Endodermal cell (in vitro differentiated cells): Measurements from ENCODE around the gene SMAD3. TPM values are rescaled to one million over a fixed set of nuclear protein-coding genes. Genes with fewer than 3 reads are reported as not detected.

Source experiments
- DNase-seq: peaks from one replicate; pipeline ENCODE4 v3.0.0-alpha.2; 2017
- H3K27ac ChIP-seq: 2 replicates; pipeline ENCODE4 v1.5.1; 2013; ENCODE audit warnings: mild to moderate bottlenecking, low read depth, low read length, moderate library complexity
- H3K27me3 ChIP-seq: 2 replicates; pipeline ENCODE4 v1.6.1; 2013; ENCODE audit warnings: mild to moderate bottlenecking, low read length, moderate library complexity; ENCODE audit not compliant: insufficient read depth, control insufficient read depth, poor library complexity, severe bottlenecking
- H3K36me3 ChIP-seq: 2 replicates; pipeline ENCODE4 v1.7.0; 2013; ENCODE audit warnings: mild to moderate bottlenecking, low read length, moderate library complexity; ENCODE audit not compliant: control insufficient read depth, insufficient read depth
- H3K4me1 ChIP-seq: one replicate; pipeline ENCODE4 v1.7.0; 2013; ENCODE audit warnings: low read length; ENCODE audit not compliant: control insufficient read depth, insufficient read depth
- H3K4me3 ChIP-seq: 2 replicates; pipeline ENCODE4 v1.5.1; 2013; ENCODE audit warnings: mild to moderate bottlenecking, low read length, moderate library complexity
- H3K9ac ChIP-seq: 2 replicates; pipeline ENCODE4 v1.6.1; 2013; ENCODE audit warnings: mild to moderate bottlenecking, low read length, moderate library complexity; ENCODE audit not compliant: poor library complexity, severe bottlenecking; ENCODE audit errors: extremely low read depth
- H3K9me3 ChIP-seq: 2 replicates; pipeline ENCODE4 v1.6.1; 2013; ENCODE audit warnings: mild to moderate bottlenecking, low read length, moderate library complexity; ENCODE audit not compliant: control insufficient read depth
- H3K27ac Mint-ChIP-seq: 2 replicates; pipeline ENCODE4 v1.8.0; 2020; ENCODE audit warnings: mixed read lengths
- H3K27me3 Mint-ChIP-seq: 2 replicates; pipeline ENCODE4 v1.8.0; 2021; ENCODE audit warnings: mild to moderate bottlenecking, mixed read lengths; ENCODE audit not compliant: insufficient read depth
- H3K36me3 Mint-ChIP-seq: 2 replicates; pipeline ENCODE4 v1.8.0; 2020; ENCODE audit warnings: low read depth, mixed read lengths
- H3K4me1 Mint-ChIP-seq: 2 replicates; pipeline ENCODE4 v1.8.0; 2020; ENCODE audit warnings: mixed read lengths
- H3K4me3 Mint-ChIP-seq: 2 replicates; pipeline ENCODE4 v1.8.0; 2020; ENCODE audit warnings: mild to moderate bottlenecking, moderate library complexity, mixed read lengths
- H3K9me3 Mint-ChIP-seq: 2 replicates; pipeline ENCODE4 v1.8.0; 2020; ENCODE audit warnings: mild to moderate bottlenecking, mixed read lengths
- WGBS, 2 experiments: methylation state at CpG; one replicate each; pipeline versions ENCODE4 v1.1.5 to v1.1.7; 2013; ENCODE audit warnings: missing lambda C conversion rate in 2 of 2, mixed read lengths in 1 of 2; ENCODE audit not compliant: insufficient coverage in 1 of 2, insufficient read length in 1 of 2; 5-methylcytosine and 5-hydroxymethylcytosine counted together
- total RNA-seq, 2 donors: library from RNA; stranded (reverse); fragmentation: NEBNext Ultra II Directional in 1 of 2; extraction: Animal tissue kit (Norgen Biotek cat#: 25700) in 1 of 2; gene quantifications; 2 replicates in 1 of 2; 3 replicates in 1 of 2; pipeline ENCODE4 v1.2.1, GENCODE V29; 2021
- TF ChIP-seq, protein P1 (sequence below): fragments of 200-600 bp; sonication (generic); conservative IDR thresholded peaks from 2 replicates; pipeline ENCODE4 v1.5.0; 2021; ENCODE audit warnings: antibody characterized with exemption, mild to moderate bottlenecking

The SMAD3 gene
- total RNA-seq, 2 donors from 2014 or later: 7.8 to 9.6 TPM

GRCh38 chr15:67190813-67191212 is 125.4 kb downstream of the SMAD3 start:
- Mint-ChIP-seq H3K36me3 (peaks cover 8% of the 10 kb centered on the region), H3K4me3 (no peak overlapping the region), H3K9me3 (no peaks in the 10 kb centered on the region), H3K27me3 (no peaks in the 10 kb centered on the region), H3K27ac (no peak overlapping the region), H3K4me1 (no peaks in the 10 kb centered on the region)
- H3K9ac ChIP-seq: no peak overlapping the region
- no peak for DNase-seq
- no peaks in the 10 kb centered on the region for H3K4me1 ChIP-seq
- WGBS, 2 experiments: 92 to 96% methylated on average over 4 to 11 of the region's 11 CpGs
- H3K9me3 ChIP-seq: no peaks in the 10 kb centered on the region
- no peak overlapping the region for H3K27ac ChIP-seq
- H3K4me3 ChIP-seq: no peak overlapping the region
- no peaks in the 10 kb centered on the region for H3K27me3 ChIP-seq
- TF ChIP-seq, protein P1, sequence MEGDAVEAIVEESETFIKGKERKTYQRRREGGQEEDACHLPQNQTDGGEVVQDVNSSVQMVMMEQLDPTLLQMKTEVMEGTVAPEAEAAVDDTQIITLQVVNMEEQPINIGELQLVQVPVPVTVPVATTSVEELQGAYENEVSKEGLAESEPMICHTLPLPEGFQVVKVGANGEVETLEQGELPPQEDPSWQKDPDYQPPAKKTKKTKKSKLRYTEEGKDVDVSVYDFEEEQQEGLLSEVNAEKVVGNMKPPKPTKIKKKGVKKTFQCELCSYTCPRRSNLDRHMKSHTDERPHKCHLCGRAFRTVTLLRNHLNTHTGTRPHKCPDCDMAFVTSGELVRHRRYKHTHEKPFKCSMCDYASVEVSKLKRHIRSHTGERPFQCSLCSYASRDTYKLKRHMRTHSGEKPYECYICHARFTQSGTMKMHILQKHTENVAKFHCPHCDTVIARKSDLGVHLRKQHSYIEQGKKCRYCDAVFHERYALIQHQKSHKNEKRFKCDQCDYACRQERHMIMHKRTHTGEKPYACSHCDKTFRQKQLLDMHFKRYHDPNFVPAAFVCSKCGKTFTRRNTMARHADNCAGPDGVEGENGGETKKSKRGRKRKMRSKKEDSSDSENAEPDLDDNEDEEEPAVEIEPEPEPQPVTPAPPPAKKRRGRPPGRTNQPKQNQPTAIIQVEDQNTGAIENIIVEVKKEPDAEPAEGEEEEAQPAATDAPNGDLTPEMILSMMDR: no peak
- H3K36me3 ChIP-seq: peaks cover 68% of the 10 kb centered on the region

- 97 to 100% methylated on average over 3 to 5 of the region's 5 CpGs for WGBS, 2 experiments
- H3K36me3 Mint-ChIP-seq: peaks cover 19% of the 10 kb centered on the region
- H3K27me3 Mint-ChIP-seq: no peaks in the 10 kb centered on the region
- Histone ChIP-seq H3K9me3 (no peaks in the 10 kb centered on the region), H3K36me3 (peaks cover 53% of the 10 kb centered on the region), H3K27me3 (no peaks in the 10 kb centered on the region), H3K4me3 (no peak overlapping the region), H3K9ac (no peak overlapping the region), H3K4me1 (no peaks in the 10 kb centered on the region), H3K27ac (no peak overlapping the region)
- DNase-seq: no peak
- no peaks in the 10 kb centered on the region for H3K4me1 Mint-ChIP-seq
- no peak overlapping the region for H3K4me3 Mint-ChIP-seq
- no peaks in the 10 kb centered on the region for H3K9me3 Mint-ChIP-seq
- TF ChIP-seq, protein P1: no peak
- peak overlapping the region; percentile 11 for H3K27ac Mint-ChIP-seq
Observed at GRCh38 chr15:67192185-67192820, 126.9 kb downstream of the SMAD3 start.

- no peaks in the 10 kb centered on the region for H3K4me1 Mint-ChIP-seq
- H3K36me3 Mint-ChIP-seq: peaks cover 26% of the 10 kb centered on the region
- 96 to 97% methylated on average over 11 of the region's 12 CpGs for WGBS, 2 experiments
- no peaks in the 10 kb centered on the region for H3K27me3 ChIP-seq
- no peaks in the 10 kb centered on the region for H3K27me3 Mint-ChIP-seq
- no peak for DNase-seq
- H3K9me3 Mint-ChIP-seq: no peaks in the 10 kb centered on the region
- H3K27ac Mint-ChIP-seq: no peak overlapping the region
- no peak overlapping the region for H3K4me3 ChIP-seq
- H3K9ac ChIP-seq: no peak overlapping the region
- peaks cover 46% of the 10 kb centered on the region for H3K36me3 ChIP-seq
- H3K27ac ChIP-seq: no peak overlapping the region
- H3K4me3 Mint-ChIP-seq: no peak overlapping the region
- no peaks in the 10 kb centered on the region for H3K9me3 ChIP-seq
- no peaks in the 10 kb centered on the region for H3K4me1 ChIP-seq
- TF ChIP-seq, protein P1: no peak
Observed at GRCh38 chr15:67193223-67193990, 128.0 kb downstream of the SMAD3 start.
